Activated naive CD8-positive, alpha-beta T cell treated with anti-CD3 and anti-CD28 coated beads for 36 hours (primary cell): ENCODE measurements around the gene OR2H1. TPM values are rescaled to one million over a fixed set of nuclear protein-coding genes. Genes with fewer than 3 reads are reported as not detected.

ENCODE experiments used
- DNase-seq: peaks from one replicate; pipeline ENCODE4 v3.0.0; 2021
- H3K27ac Mint-ChIP-seq: one replicate; pipeline ENCODE4 v1.8.0; 2022; ENCODE audit warnings: mild to moderate bottlenecking, moderate library complexity, mixed read lengths
- H3K27me3 Mint-ChIP-seq: one replicate; pipeline ENCODE4 v1.8.0; 2022; ENCODE audit warnings: mild to moderate bottlenecking, mixed read lengths
- H3K36me3 Mint-ChIP-seq: one replicate; pipeline ENCODE4 v1.8.0; 2021; ENCODE audit warnings: mild to moderate bottlenecking, mixed read lengths
- H3K4me1 Mint-ChIP-seq: one replicate; pipeline ENCODE4 v1.8.0; 2021; ENCODE audit warnings: mixed read lengths
- H3K4me3 Mint-ChIP-seq: one replicate; pipeline ENCODE4 v1.8.0; 2022; ENCODE audit warnings: mild to moderate bottlenecking, moderate library complexity, mixed read lengths
- H3K9me3 Mint-ChIP-seq: one replicate; pipeline ENCODE4 v1.8.0; 2022; ENCODE audit warnings: mixed read lengths
- total RNA-seq, 2 experiments: library from RNA; stranded (reverse); gene quantifications; one replicate each; pipeline ENCODE4 v1.2.3, GENCODE V29; 2021

The OR2H1 gene
- total RNA-seq, 2 experiments from 2014 or later: not detected

GRCh38 chr6:29465279-29465678 is 8.3 kb downstream of the OR2H1 start:
- H3K27me3 Mint-ChIP-seq: peaks cover 9% of the 10 kb centered on the region
- no peak overlapping the region for H3K27ac Mint-ChIP-seq
- no peaks in the 10 kb centered on the region for H3K4me1 Mint-ChIP-seq

DNA sequence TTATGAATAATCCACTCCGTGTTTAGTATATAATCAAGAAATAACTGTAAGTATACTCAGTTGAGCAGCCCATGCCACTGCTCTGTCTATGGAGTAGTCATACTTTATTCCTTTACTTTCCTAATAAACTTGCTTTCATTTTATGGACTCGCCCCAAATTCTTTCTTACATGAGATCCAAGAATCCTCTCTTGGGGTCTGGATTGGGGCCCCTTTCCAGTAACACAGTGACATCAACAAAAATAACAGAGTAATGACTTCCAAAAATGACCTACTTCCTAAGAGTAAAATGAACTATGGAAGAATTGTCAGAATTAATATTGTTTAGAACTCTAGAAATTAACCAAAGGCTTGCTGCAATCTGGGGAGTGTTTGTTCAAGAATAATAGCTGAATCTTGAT is 8.8 kb downstream of the OR2H1 start:
- no peak for DNase-seq
- Mint-ChIP-seq H3K27ac (no peak overlapping the region), H3K4me1 (no peaks in the 10 kb centered on the region), H3K4me3 (no peak overlapping the region), H3K9me3 (no peaks in the 10 kb centered on the region), H3K36me3 (no peaks in the 10 kb centered on the region), H3K27me3 (peaks cover 9% of the 10 kb centered on the region)

More at GRCh38 chr6:29465279-29465678, 8.3 kb downstream of the OR2H1 start:
- Mint-ChIP-seq H3K9me3 (no peaks in the 10 kb centered on the region), H3K36me3 (no peaks in the 10 kb centered on the region), H3K4me3 (no peak overlapping the region)
- no peak for DNase-seq

GRCh38 chr6:29466241-29466640 is 9.3 kb downstream of the OR2H1 start:
- H3K36me3 Mint-ChIP-seq: no peaks in the 10 kb centered on the region
- H3K4me1 Mint-ChIP-seq: no peaks in the 10 kb centered on the region
- no peak overlapping the region for H3K4me3 Mint-ChIP-seq
- no peak overlapping the region for H3K27ac Mint-ChIP-seq
- H3K9me3 Mint-ChIP-seq: no peaks in the 10 kb centered on the region
- no peak for DNase-seq
- peaks cover 9% of the 10 kb centered on the region for H3K27me3 Mint-ChIP-seq

DNA sequence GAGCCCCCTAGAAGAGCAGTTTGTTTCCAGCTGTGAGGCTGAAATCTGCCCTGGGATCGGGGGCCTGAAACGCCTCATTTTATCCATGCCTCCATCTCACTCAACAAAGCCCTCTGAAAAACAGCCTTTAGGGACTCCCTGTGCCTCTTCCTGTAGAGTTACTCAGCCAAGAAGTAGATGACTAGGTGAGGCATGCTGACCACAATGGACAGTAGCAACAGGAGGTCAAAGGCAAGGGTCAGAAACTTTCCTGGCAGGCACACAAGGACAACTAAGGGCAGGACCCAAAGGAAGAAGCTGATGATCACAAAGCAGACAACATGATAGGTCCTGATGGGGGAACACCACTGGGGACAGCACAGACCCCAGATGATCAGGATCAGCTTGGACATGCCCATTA is 18.0 kb downstream of the OR2H1 start:
- Mint-ChIP-seq H3K4me3 (no peak overlapping the region), H3K27ac (no peak overlapping the region), H3K4me1 (no peaks in the 10 kb centered on the region), H3K27me3 (peaks cover 19% of the 10 kb centered on the region), H3K36me3 (no peaks in the 10 kb centered on the region), H3K9me3 (no peaks in the 10 kb centered on the region)
- no peak for DNase-seq

- Mint-ChIP-seq H3K9me3 (peaks cover 2% of the 10 kb centered on the region), H3K4me3 (no peak overlapping the region), H3K27me3 (peaks cover 18% of the 10 kb centered on the region), H3K4me1 (no peaks in the 10 kb centered on the region), H3K27ac (no peak overlapping the region), H3K36me3 (no peaks in the 10 kb centered on the region)
- no peak for DNase-seq
Measured at GRCh38 chr6:29477923-29478450, 21.0 kb downstream of the OR2H1 start.

- no peak overlapping the region for H3K4me3 Mint-ChIP-seq
Measured at GRCh38 chr6:29478740-29479139, 21.8 kb downstream of the OR2H1 start.

DNA sequence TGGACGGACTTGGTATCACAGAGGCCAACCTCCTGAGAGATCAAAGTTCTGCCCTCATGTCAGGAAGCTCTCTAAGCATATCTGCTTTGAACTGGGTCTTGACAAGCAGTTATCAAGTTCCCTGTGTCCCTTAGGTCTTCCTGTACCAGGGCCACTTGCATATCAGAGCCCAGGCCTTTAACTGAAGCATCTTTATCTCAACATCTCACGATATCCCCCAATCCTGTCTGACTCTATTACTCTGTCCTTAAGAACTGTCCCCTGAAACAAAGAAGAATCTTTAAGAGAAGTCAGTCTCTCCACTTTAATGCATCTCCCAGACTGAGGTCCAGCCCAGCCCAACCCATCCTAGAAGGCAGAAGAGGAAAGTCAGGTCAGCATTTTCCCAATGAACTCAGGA is 22.6 kb downstream of the OR2H1 start:
- peaks cover 12% of the 10 kb centered on the region for H3K27me3 Mint-ChIP-seq
- no peaks in the 10 kb centered on the region for H3K4me1 Mint-ChIP-seq
- DNase-seq: no peak
- peaks cover 2% of the 10 kb centered on the region for H3K9me3 Mint-ChIP-seq
- H3K27ac Mint-ChIP-seq: no peak overlapping the region
- no peak overlapping the region for H3K4me3 Mint-ChIP-seq
- H3K36me3 Mint-ChIP-seq: no peaks in the 10 kb centered on the region

More at GRCh38 chr6:29478740-29479139, 21.8 kb downstream of the OR2H1 start:
- Mint-ChIP-seq H3K27ac (no peak overlapping the region), H3K27me3 (peaks cover 12% of the 10 kb centered on the region), H3K36me3 (no peaks in the 10 kb centered on the region), H3K9me3 (peaks cover 2% of the 10 kb centered on the region), H3K4me1 (no peaks in the 10 kb centered on the region)
- no peak for DNase-seq

DNA sequence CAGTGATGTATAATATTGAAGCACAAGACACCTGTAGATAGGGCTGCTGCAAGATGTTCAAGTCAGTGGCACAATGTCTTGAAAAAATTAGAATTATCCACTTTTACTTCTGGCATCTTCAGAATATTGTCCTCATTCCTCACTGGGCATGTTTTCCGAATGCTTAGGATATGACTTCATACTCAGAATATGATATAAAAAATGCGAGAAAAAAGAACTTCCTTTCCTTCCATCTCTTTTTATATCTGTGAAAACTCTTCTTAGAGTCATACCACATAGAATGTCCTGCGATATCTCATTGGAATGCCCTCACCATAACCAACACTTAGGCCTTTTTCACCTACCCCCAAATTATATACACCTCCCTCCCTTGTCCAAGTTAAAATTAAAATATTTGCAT is 26.2 kb downstream of the OR2H1 start:
- Mint-ChIP-seq H3K4me3 (no peak overlapping the region), H3K27me3 (peaks cover 27% of the 10 kb centered on the region), H3K4me1 (no peaks in the 10 kb centered on the region), H3K27ac (no peak overlapping the region), H3K36me3 (no peaks in the 10 kb centered on the region), H3K9me3 (peaks cover 2% of the 10 kb centered on the region)
- DNase-seq: no peak

DNA sequence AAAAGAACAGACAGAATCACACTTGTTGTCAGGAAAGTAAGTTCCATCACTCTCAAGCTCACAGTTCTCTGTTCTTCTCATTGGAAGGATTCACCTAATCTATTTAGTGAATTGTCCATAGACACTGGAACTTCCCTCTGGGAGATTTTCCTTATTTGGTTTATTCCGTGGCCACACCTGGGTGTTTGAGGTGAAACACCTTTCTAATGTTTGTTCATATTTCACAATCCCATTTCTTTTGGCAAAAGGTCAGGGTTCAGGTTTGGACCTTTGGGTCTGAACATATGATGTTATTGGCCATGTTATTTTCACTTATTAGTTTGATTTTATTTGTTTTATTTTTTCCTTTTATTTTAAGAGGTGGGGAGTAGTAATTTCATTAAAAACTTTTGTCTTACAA is 26.8 kb downstream of the OR2H1 start:
- no peak for DNase-seq
- Mint-ChIP-seq H3K36me3 (no peaks in the 10 kb centered on the region), H3K4me3 (no peak overlapping the region), H3K27ac (no peak overlapping the region), H3K27me3 (peaks cover 27% of the 10 kb centered on the region), H3K4me1 (no peaks in the 10 kb centered on the region), H3K9me3 (peaks cover 2% of the 10 kb centered on the region)

DNA sequence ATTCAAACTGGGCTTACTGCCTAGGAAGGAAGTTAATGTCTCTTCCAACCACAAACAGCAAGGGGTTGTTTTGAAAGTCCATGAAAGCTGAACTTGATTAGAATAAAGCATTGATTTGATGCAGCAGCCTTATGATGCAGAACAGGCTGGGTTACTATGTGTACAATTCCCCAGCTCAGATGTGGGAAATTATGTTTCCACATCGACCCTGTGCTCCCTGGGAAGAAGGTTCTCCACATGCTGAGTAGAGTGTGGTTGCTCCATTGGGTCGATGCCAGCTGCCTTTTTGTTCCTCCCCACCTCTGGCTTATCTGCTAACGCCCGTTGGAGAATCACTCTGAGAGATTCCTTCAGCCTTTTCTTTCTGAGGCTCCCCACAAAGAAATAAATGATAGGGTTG is 29.6 kb downstream of the OR2H1 start:
- Mint-ChIP-seq H3K36me3 (no peaks in the 10 kb centered on the region), H3K9me3 (no peaks in the 10 kb centered on the region), H3K27me3 (peaks cover 36% of the 10 kb centered on the region), H3K4me1 (peaks cover 2% of the 10 kb centered on the region), H3K4me3 (no peak overlapping the region), H3K27ac (no peak overlapping the region)
- DNase-seq: no peak

DNA sequence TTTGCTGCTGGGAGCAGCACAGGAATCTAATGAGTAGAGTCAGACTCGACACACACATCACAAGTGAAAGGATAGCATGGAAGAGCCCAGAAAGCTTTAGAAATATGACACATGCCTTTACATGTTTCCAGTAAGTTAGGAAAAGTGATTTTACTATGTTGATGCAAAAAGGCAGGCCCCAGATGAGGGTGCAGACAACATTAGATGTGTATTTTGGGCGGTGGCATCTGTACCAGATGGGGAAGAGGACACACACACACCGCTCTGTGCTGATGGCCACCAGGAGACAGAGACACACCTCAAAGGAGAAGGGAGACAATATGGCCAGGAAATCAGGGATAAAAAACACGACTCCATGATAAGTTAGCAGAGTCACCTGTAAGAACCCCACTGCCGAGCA is 30.2 kb downstream of the OR2H1 start:
- DNase-seq: no peak
- Mint-ChIP-seq H3K27me3 (peaks cover 33% of the 10 kb centered on the region), H3K4me3 (no peak overlapping the region), H3K9me3 (no peaks in the 10 kb centered on the region), H3K36me3 (no peaks in the 10 kb centered on the region), H3K4me1 (peaks cover 2% of the 10 kb centered on the region), H3K27ac (no peak overlapping the region)

GRCh38 chr6:29487660-29488059 is 30.7 kb downstream of the OR2H1 start, which contains the start of gene MAS1L:
TSS of gene MAS1L (minus strand) at chr6:29487956. CDS start at chr6:29487902, 54 bp downstream.
- DNase-seq: no peak
- Mint-ChIP-seq H3K36me3 (no peaks in the 10 kb centered on the region), H3K9me3 (no peaks in the 10 kb centered on the region), H3K27me3 (peaks cover 28% of the 10 kb centered on the region), H3K4me1 (peaks cover 2% of the 10 kb centered on the region), H3K4me3 (no peak within 1 kb of the TSS), H3K27ac (no peak within 1 kb of the TSS)

DNA sequence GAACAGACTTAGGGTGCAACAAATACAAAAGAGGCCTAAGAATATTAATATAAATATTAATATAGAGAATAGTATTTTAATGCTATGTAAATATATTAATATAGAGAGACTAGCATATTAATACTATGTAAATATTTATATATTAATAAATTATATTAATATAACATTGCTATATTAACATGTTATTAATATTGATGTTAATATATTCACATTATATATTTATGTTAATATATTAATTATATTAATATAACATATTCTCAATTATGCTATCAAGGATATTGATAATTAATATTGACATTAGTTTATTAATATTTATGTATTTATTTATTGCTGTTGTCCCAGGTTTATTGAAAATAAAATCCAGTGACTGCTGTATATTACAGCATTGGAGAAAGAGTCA is 31.9 kb downstream of the OR2H1 start:
- Mint-ChIP-seq H3K9me3 (no peaks in the 10 kb centered on the region), H3K27ac (no peak overlapping the region), H3K36me3 (no peaks in the 10 kb centered on the region), H3K4me1 (peaks cover 2% of the 10 kb centered on the region), H3K27me3 (peaks cover 27% of the 10 kb centered on the region), H3K4me3 (no peak overlapping the region)
- no peak for DNase-seq

DNA sequence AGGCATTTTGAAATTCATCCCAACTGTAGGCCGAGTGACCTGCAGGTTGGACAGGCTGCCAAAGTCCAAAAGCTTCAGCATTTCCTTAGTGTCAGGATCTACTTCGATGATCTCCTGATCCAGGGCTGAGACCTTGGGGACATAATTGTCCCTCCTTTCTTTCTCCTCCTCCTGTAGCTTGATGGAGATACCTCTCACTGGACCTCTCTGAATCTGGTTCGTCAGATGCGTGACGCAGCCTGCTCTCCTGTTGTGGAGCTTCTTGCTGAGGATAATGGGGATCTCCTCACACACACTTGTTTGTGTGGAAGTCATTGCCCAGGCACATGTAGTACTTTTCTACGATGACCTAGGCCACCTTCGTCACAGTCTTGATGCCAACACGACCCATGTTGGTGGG is 32.3 kb downstream of the OR2H1 start:
- Mint-ChIP-seq H3K4me1 (peaks cover 2% of the 10 kb centered on the region), H3K27ac (no peak overlapping the region), H3K9me3 (no peaks in the 10 kb centered on the region), H3K36me3 (no peaks in the 10 kb centered on the region), H3K27me3 (peaks cover 27% of the 10 kb centered on the region), H3K4me3 (no peak overlapping the region)
- DNase-seq: no peak

DNA sequence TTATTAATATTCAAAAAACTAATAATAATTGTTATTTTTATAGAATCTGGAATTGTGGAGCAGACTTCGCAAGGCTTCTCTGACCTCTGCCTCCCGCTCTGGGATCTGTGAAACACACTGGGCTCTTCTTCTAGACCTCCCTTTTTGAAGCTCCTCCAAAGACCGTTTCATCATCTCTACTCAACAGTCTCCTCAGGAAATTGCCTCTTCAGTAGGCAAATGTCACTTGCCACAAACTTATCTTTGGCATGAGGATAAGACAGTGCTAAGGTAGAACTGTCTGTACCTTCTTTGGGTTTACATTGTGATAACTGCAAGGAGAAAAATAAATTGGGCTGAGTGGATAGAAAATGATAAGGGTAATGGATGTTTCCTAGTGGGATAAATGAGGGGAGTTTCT is 33.1 kb downstream of the OR2H1 start:
- no peak for DNase-seq
- Mint-ChIP-seq H3K4me3 (no peak overlapping the region), H3K9me3 (no peaks in the 10 kb centered on the region), H3K4me1 (peaks cover 2% of the 10 kb centered on the region), H3K27me3 (peaks cover 24% of the 10 kb centered on the region), H3K36me3 (no peaks in the 10 kb centered on the region), H3K27ac (no peak overlapping the region)

DNA sequence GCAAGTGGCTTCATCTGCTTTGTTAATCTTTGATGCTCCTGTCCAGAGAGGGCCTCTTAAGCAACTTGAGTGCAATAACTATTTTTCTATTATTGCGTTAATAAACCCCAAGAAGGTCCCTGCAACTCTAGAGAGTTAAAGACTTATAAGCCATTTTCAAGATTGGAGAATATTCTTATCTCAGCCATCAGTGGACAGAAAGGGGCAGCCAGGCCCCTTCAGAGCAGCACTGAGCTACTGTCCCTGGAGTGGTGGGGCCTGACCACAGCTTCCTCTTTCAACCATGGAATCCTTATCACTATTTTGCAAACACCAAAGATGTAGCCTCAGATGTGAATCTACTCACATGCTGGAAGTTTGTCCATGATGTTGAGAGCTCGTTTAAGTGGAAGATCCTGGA is 33.6 kb downstream of the OR2H1 start:
- no peak overlapping the region for H3K4me3 Mint-ChIP-seq

More for the DNA sequence above, 33.6 kb downstream of the OR2H1 start:
- Mint-ChIP-seq H3K36me3 (no peaks in the 10 kb centered on the region), H3K9me3 (no peaks in the 10 kb centered on the region), H3K27me3 (peaks cover 25% of the 10 kb centered on the region), H3K27ac (no peak overlapping the region), H3K4me1 (peaks cover 2% of the 10 kb centered on the region)
- no peak for DNase-seq
